Regular cardiac myocyte (primary cell): Measurements from ENCODE around the gene TMIE. TPM values are rescaled to one million over a fixed set of nuclear protein-coding genes. Genes with fewer than 3 reads are reported as not detected.

ENCODE experiments used
- total RNA-seq: library from RNA; depleted of rRNA; stranded (reverse); fragments of >200 nt; gene quantifications from 2 replicates; pipeline ENCODE4 v1.2.3, GENCODE V29; 2014

The TMIE gene, protein sequence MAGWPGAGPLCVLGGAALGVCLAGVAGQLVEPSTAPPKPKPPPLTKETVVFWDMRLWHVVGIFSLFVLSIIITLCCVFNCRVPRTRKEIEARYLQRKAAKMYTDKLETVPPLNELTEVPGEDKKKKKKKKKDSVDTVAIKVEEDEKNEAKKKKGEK
- total RNA-seq, result not detected in 2 replicates

DNA sequence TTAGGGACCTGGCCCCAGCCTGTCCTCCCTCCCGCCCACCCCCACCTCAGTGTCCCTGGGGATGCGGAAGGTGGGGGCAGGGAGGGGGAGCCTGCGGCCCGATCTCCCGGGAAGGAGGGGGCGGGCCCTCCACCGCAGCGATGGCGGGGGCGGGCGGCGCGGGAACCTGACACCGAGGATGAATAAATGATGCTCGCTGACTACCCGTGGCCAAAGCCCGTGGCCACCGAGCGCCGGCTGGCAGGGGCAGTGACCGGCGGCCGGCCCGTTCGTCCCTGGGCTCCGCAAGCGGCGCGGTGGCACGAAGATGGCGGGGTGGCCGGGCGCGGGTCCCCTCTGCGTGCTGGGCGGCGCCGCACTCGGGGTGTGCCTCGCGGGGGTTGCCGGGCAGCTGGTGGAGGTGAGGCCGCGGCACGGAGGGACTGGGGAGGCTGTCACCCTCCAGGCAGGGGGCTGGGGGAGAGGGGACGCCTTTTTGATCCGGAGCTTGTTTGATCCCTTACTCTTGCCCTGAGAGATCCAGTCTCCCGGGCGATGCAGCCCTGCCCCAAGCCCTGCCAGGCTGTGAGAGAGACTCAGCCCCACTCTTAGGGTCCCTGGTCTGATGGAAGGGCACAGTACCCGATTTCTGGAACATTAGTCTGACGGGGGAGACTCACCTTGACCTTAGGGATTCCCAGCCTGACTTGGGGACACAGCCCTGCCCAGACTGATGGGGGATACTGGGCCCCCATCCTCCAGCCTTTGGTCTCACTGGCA lies at the start of gene TMIE:
Gene TMIE, plus strand, starts transcription at position 212 of the 759 bp plus-strand sequence. Its CDS starts 96 bp downstream, at position 308.

DNA sequence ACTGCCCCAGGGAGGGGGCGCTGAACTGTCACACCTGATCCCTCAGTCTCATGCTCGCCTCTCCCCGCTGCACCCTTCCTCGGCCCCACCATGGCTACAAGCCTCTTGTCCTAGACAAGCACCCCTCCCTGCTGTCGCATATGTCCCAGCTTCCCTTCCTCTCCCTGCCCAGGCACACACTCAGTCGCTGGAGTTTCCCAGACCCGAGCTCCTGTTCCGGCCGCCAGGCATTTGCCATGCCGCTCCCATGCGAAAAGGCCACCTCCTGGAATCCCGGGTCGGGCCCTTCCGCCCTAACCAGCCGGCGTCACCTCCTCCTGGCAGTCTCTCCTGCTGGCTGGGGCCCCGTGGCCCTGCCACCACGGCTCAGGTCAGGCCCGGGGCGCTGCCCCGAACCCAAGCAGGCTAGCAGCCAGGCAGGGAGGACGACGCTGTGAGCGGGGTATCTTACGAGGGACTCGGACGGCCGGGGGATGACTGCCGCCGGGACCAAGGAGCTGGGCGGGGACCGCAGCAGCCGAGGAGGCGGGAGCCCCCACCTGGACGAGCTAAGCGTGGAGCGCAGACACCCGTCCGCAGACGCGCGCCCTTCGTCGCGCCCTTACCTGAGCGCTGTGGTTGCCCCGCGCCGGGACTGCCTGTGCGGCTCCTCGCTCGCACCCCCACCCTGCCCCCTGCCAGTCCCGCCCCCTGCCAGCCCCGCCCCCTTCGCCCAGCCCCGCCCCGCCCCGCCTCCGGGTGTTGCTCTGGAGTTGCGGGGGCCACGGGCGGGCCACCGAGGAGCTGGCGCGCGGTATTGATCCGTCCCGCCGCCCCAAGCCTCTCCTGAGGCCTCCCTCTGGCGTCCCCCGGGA lies 7.9 kb upstream of the TMIE start, which contains the start of gene ALS2CL:
Gene ALS2CL, minus strand, starts transcription at position 642 of the 854 bp plus-strand sequence. CDS start 4,239 bp downstream, outside the sequence.

DNA sequence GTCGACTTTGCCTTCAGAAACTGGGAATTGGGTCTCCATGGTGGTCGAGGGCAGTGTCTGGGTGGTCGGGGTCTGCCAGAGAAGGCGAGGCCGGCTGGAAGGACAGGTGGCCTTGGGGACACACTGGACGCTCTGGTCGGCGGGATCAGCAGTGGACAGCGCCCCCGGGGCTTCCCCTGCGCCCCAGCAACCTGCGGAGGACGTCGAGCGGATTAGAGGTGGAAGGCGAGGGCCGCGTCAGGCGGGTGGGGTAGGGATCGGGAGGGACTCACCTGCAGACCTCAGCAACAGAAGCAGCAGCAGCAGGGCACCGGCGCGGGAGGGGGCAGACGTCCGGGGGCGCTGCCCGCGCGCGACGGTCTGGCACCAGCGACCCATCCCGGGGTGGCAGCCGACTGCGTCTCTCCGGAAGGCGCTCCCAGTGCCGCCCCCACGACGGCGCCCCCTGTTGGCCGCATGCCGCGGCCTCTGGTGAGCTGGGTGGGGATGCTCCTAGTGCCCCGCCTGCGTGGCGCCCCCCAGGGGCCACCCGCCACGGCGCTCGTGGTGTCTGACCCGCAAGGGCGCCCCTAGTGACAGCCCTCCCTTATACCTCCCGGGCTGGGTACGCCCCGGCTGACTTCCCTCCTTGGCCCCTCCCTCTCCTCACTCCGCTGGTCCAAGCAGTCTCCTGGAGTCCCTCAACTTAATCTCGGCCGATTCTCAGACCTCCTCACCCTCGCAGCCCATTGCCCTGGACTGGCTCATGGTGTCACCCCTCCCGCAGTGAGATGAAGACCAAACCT lies 16.4 kb downstream of the TMIE start, which contains the start of gene PRSS50:
Gene PRSS50, minus strand, starts transcription at position 423 of the 785 bp plus-strand sequence. Its CDS starts 45 bp downstream, at position 378.

Other genes with a start within 250 kb of the TMIE start
- 0.38 and 2.0 TPM in 2 replicates for gene LTF, start 236.5 kb upstream of the TMIE start, total RNA-seq
- not detected in 2 replicates for gene RTP3, start 203.4 kb upstream of the TMIE start, total RNA-seq
- 3.6 and 5.4 TPM in 2 replicates for gene LRRC2, start 135.1 kb upstream of the TMIE start, total RNA-seq
- gene FAM240A, start 88.9 kb upstream of the TMIE start, total RNA-seq, result not detected in 2 replicates
- 1.2 and 3.7 TPM in 2 replicates for gene ALS2CL, start 7.7 kb upstream of the TMIE start, total RNA-seq
- gene PRSS50, start 16.5 kb downstream of the TMIE start, total RNA-seq, result not detected in 2 replicates
- not detected in 2 replicates for gene MYL3, start 162.1 kb downstream of the TMIE start, total RNA-seq
- gene PTH1R, start 176.3 kb downstream of the TMIE start, total RNA-seq, result 0.38 and 0.85 TPM in 2 replicates